Mesothelial cell of epicardium (in vitro differentiated cells): ENCODE results near the gene SORBS2. TPM values are rescaled to one million over a fixed set of nuclear protein-coding genes. Genes with fewer than 3 reads are reported as not detected.

Source experiments
- DNase-seq, 2 experiments: peaks; one replicate each; pipeline ENCODE4 v3.0.0; 2021; ENCODE audit warnings: low spot score in 2 of 2; ENCODE audit not compliant: unreplicated experiment in 2 of 2
- H3K27ac Mint-ChIP-seq: 2 replicates; pipeline ENCODE4 v1.8.0; 2021; ENCODE audit warnings: mixed read lengths
- H3K27me3 Mint-ChIP-seq: 2 replicates; pipeline ENCODE4 v1.8.0; 2021; ENCODE audit warnings: low read depth, mixed read lengths
- H3K36me3 Mint-ChIP-seq: 2 replicates; pipeline ENCODE4 v1.8.0; 2021; ENCODE audit warnings: mixed read lengths
- H3K4me1 Mint-ChIP-seq: 2 replicates; pipeline ENCODE4 v1.8.0; 2021; ENCODE audit warnings: mixed read lengths
- H3K4me3 Mint-ChIP-seq: 2 replicates; pipeline ENCODE4 v1.8.0; 2021; ENCODE audit warnings: mild to moderate bottlenecking, moderate library complexity, mixed read lengths
- H3K9me3 Mint-ChIP-seq: 2 replicates; pipeline ENCODE4 v1.8.0; 2021; ENCODE audit warnings: mixed read lengths
- CTCF ChIP-seq: fragments of 200-600 bp; sonication (generic); IDR thresholded peaks from one replicate; pipeline ENCODE4 v1.5.0; 2021; ENCODE audit warnings: antibody characterized with exemption; ENCODE audit not compliant: unreplicated experiment
- total RNA-seq: library from RNA; stranded (reverse); gene quantifications from 3 replicates; pipeline ENCODE4 v1.2.1, GENCODE V29; 2021

The SORBS2 gene
- total RNA-seq, 1 donor from 2014 or later = 11.0 TPM

DNA sequence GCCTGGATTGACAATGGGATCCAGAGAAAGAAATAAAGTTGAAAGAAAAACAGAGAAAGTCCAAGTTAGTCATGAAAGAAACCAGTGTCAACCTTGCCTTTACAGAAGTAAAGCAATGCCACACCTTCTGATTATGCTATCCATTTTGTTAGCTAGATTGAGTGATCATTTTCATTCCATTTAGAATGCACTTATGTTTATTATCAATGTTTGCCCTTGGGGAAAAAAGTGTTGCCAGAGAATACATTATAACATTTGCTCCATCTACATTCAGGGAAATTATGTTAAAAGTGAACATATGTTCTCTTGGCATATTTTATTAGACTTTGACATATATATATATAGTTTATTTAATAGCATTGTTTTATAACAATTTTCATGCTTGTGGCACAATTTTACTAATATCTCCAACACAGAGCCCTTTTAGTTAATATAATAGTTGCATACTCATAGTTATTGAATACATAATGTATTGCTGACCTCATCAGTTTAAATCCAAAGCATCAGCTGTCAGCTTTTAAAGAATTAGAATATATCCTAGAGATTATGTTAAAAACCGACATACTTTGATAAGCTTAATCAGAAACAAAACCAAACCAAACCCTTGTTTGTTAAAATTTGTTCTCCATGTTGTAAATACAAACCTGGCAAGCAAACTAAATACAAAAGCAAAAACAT lies 134.2 kb downstream of the SORBS2 start:
- no peak for DNase-seq
- no peak overlapping the region for H3K4me3 Mint-ChIP-seq
- peaks cover 10% of the 10 kb centered on the region for H3K9me3 Mint-ChIP-seq
- no peak overlapping the region for H3K27ac Mint-ChIP-seq
- H3K36me3 Mint-ChIP-seq = peaks cover 4% of the 10 kb centered on the region
- peaks cover 13% of the 10 kb centered on the region for H3K27me3 Mint-ChIP-seq
- TF ChIP-seq CTCF = no peak
- H3K4me1 Mint-ChIP-seq = peaks cover 5% of the 10 kb centered on the region

DNA sequence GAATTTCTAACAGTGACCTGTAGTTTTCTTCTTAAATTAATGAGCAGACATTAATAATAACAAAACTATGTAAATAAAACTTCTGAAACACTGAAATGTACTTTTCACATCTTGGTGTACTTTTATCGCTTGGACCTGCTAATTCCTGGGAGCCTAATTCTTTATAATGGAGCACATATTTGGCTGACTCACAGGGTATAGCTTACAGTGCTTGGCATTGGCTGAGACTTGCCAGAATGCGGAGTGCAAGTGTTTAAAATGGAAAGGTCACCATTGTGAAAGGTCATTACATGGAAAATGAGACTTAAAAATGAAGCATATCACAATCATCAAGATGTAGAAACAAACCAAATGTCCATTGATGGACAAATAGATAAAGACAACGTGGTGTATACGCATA lies 139.4 kb downstream of the SORBS2 start:
- no peak overlapping the region for H3K27ac Mint-ChIP-seq

DNA sequence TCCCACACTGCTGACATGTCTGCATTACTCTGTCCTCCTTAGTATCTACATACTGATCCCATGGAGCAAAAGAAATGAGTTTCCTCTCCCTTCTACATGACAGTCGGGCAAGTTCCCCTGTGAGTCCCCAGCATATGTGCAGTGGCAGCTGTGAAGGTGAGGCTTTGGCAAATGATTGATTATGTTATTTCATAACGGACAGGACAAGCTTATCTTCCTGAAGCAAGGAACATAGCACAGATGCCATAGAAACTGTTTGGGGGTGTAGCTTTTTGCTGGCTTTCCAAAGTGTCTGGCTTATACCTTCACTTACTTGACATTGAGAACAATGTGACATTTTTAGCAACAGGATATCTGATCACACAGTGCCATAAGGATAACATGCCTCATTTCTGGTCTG lies 139.8 kb downstream of the SORBS2 start:
- H3K4me3 Mint-ChIP-seq = no peak overlapping the region
- no peak overlapping the region for H3K27ac Mint-ChIP-seq
- DNase-seq = no peak
- H3K36me3 Mint-ChIP-seq = peaks cover under 1% of the 10 kb centered on the region
- peaks cover 6% of the 10 kb centered on the region for H3K9me3 Mint-ChIP-seq
- peaks cover under 1% of the 10 kb centered on the region for H3K27me3 Mint-ChIP-seq
- TF ChIP-seq CTCF = no peak
- peaks cover 14% of the 10 kb centered on the region for H3K4me1 Mint-ChIP-seq

More for the DNA sequence above, 139.4 kb downstream of the SORBS2 start:
- H3K27me3 Mint-ChIP-seq = peaks cover 3% of the 10 kb centered on the region
- no peak for DNase-seq
- peaks cover 10% of the 10 kb centered on the region for H3K9me3 Mint-ChIP-seq
- peaks cover 4% of the 10 kb centered on the region for H3K36me3 Mint-ChIP-seq
- peaks cover 14% of the 10 kb centered on the region for H3K4me1 Mint-ChIP-seq
- H3K4me3 Mint-ChIP-seq = no peak overlapping the region
- TF ChIP-seq CTCF = no peak

DNA sequence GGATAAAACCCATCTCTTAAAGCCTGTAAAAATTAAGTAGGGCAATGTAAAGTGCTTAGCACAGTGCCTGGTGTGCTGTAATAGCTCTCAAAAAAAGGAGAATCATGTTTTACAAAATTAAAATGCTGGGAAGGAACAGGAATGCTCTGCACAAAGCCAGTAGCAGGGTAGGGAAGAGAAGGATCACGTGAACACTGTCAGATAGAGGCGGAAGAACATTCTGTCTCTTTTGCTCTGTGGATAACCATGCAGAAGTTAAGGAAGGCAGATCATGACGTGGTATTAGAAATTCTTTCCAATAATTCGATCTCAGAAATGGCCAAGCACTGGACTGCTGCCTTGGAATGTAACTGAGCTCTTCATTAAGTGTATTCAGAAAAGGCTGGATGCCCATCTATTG lies 140.5 kb downstream of the SORBS2 start:
- H3K4me1 Mint-ChIP-seq = peaks cover 14% of the 10 kb centered on the region
- H3K4me3 Mint-ChIP-seq = no peak overlapping the region
- TF ChIP-seq CTCF = no peak
- no peak for DNase-seq
- no peaks in the 10 kb centered on the region for H3K36me3 Mint-ChIP-seq
- H3K9me3 Mint-ChIP-seq = peaks cover 3% of the 10 kb centered on the region
- no peak overlapping the region for H3K27ac Mint-ChIP-seq
- no peaks in the 10 kb centered on the region for H3K27me3 Mint-ChIP-seq

GRCh38 chr4:185671066-185671465 lies 140.9 kb downstream of the SORBS2 start:
- H3K36me3 Mint-ChIP-seq = no peaks in the 10 kb centered on the region
- no peak for DNase-seq
- H3K4me1 Mint-ChIP-seq = peaks cover 14% of the 10 kb centered on the region
- TF ChIP-seq CTCF = no peak
- H3K27ac Mint-ChIP-seq = no peak overlapping the region
- no peaks in the 10 kb centered on the region for H3K27me3 Mint-ChIP-seq
- H3K4me3 Mint-ChIP-seq = no peak overlapping the region
- H3K9me3 Mint-ChIP-seq = peaks cover 3% of the 10 kb centered on the region
